ENCODE results near the gene PTPRN2. TPM values are rescaled to one million over a fixed set of nuclear protein-coding genes. Genes with fewer than 3 reads are reported as not detected.
"Not testable (repeated sequence)": the region's sequence is repeated elsewhere in the genome, so short reads cannot be mapped to it uniquely, and the experiment has no call there.

PTPRN2 gene
- total RNA-seq, 1 donor from 2014 or later = 7.8 TPM

DNA sequence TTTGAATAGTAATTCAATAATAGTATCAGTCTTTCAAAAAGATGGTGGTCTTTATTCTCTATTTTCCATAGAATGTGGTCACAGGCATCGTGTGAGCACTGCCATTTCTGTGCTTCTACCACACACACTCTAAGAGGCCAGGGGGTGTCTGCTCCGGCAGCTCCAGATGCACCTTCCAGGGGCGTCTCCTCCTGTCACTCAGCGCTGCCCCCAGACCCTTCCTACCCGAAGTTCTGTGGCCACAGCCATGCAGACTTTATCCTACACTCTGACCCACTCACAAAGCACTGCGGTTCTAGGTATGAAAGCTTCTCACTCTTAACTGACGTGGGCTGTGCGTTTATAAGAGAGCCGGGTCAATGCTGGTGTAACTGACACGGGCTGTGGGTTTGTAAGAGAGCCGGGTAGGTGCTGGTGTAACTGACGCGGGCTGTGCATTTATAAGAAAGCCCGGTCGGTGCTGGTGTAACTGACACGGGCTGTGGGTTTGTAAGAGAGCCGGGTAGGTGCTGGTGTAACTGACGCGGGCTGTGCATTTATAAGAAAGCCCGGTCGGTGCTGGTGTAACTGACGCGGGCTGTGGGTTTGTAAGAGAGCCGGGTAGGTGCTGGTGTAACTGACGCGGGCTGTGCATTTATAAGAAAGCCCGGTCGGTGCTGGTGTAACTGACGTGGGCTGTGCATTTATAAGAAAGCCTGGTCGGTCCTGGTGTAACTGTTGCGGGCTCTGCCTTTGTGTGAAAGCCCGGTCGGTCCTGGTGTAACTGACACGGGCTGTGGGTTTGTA lies 886.0 kb downstream of the PTPRN2 start:
- peak; percentile 25 for DNase-seq (ENCODE audit: low spot score)

DNA sequence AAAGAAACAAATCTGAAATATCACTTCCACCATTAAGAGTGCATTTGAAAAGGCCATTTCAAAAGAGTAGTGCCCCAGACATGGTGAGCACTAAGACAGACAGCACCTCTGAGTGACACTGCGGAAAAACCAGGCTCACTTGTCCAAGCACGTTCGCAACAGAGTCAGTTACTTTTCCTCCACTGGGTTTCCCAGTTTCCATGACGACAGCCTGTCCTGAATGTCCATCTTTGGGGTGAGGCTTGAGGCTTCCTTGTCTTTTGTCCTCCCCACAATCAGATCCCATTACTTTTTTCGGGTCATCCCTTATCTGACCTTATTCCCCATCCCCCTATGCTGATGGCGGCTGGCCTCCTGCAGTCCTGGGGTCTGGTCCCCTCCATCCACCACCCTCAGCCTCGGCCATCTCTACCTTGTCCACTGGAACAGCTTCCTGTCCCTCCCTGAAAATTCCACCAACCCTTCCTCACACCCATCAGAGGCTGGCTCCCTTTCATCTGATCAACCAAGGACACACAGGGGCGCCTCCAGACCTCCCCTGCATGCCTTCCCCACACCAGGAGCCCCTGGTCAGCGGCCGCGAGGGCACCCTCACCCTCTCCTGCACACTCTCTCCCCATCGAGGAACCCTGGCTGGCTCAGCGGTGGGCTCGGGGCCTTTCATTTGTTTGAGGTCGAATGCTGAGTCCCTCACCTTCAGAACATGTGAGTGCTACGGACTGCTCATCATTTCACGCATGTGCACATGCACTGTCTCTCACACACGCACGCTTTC lies 887.2 kb downstream of the PTPRN2 start:
- DNase-seq (ENCODE audit: low spot score) = peak; percentile 39

DNA sequence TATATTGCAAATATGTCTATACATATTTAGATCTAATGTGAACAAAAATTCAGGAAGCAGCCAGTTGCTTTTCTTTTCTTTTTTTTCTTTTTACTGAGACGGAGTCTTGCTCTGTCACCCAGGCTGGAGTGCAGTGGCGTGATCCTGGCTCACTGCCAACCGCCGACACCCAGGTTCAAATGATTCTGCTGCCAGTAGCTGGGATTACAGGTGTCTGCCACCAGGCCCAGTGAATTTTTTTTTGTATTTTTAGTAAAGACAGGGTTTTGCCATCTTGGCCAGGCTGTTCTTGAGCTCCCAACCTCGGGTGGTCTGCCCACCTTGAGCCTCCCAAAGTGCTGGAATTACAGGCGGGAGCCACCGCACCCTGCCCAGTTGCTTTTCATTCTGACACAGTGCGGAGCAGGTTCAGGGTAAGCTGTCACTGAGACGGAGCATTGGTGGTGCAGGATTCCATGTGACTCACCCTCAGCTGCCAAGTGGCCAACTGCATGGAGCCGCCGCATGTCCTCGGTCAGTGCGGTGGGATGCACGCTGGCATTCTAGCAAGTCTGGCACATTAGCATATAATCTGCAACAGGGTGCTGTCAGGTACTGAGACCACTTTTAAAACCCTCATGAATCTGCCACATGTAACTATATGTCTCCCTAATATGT lies 888.1 kb downstream of the PTPRN2 start:
- DNase-seq (ENCODE audit: low spot score) = peak; percentile 34

DNA sequence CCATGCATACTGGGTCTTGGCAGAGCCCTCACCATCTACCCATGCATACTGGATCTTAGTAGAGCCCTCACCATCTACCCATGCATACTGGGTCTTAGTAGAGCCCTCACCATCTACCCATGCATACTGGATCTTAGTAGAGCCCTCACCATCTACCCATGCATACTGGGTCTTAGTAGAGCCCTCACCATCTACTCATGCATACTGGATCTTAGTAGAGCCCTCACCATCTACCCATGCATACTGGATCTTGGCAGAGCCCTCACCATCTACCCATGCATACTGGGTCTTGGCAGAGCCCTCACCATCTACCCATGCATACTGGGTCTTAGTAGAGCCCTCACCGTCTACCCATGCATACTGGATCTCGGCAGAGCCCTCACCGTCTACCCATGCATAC lies 890.3 kb downstream of the PTPRN2 start:
- DNase-seq (ENCODE audit: low spot score) = not testable (repeated sequence)

DNA sequence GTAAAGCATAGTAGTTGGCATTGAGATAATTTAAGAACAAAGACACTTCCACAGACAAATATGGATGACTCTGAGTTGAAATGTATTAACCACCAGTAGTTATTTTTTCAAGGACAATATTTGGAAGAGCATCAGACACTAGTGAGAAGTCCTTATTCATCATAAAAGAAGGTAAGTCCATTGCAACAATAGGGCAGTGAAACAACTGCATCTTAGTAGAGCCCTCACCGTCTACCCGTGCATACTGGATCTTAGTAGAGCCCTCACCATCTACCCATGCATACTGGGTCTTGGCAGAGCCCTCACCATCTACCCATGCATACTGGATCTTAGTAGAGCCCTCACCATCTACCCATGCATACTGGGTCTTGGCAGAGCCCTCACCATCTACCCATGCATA lies 892.0 kb downstream of the PTPRN2 start:
- not testable (repeated sequence) for DNase-seq (ENCODE audit: low spot score)

DNA sequence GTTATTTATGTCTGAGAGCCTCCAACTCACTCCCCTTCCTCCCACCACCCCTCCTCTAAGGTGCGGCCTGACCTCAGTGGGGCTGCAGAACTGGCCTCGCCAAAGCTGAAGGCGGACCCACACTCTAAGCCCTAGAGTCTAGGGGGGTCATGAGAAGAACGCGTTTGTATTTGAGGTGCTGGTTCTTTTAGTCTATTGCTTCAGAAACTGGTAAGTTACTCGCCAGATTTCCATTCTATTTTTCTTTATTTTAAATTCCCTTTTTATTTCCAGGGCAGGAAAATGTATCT lies 893.3 kb downstream of the PTPRN2 start:
- DNase-seq (ENCODE audit: low spot score) = no peak

DNA sequence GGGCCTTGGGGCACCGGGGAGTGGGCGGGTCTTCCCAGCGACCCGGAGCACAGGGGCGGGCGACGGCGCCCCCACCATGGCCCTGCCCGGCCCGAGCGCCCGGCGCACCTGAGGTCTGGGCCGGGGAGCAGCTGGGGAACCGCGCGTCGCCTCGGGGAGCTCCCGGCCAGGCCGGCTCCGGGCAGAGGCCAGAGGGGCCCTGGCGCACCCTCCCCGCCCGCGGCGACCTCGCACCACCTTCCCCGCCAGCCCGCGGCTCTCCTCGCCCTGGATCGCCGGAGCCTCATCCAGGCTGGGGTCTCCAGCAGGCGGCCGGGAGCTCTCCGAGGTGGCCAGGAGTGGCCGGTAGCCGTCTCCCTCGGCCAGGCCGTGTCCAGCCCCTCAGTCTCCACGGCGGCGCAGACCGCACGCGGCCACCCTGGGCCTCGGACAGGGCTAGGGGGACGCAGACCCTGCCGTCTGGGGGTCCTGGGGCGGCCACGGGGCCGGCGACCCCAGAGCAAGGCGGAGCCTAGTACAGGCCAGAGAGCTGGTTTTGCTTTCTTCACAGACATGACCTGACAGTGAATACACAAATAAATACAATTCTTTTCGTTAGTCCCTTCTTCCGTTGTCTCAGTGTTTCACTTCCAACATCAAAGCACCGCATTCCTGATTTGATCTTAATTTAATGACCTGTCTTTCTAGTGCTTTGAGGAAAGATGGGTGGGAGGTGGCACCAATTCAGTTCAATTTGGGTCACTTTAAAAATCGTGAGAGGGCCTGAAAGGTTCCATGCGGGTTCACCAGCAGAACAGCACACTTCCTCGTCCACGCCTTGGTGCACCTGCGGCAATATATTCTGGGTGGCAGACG lies 893.9 kb downstream of the PTPRN2 start:
- DNase-seq (ENCODE audit: low spot score) = no peak

DNA sequence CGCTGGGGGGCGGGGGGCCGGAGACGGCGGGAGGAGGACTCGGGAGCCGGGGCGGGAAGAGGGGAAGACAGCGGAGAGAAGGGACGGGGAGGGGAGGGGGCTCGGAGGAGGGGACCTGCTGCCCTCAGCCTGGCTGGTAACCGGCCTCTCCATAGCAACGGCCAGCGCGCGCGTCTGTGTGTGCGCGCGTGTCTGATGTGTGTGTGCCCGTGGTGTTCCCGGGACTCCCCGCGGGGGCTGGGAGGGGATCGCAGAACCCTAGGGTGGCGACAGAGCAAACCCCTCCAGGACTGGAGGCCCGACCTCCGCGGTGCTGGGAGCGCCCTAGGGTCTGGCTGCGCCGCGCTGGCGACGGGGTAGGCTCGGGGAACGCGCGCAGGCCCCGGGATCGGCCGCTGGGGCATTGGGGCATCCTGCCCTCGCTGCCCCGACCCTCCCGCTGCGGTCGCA lies 894.5 kb downstream of the PTPRN2 start:
- no peak for DNase-seq (ENCODE audit: low spot score)

DNA sequence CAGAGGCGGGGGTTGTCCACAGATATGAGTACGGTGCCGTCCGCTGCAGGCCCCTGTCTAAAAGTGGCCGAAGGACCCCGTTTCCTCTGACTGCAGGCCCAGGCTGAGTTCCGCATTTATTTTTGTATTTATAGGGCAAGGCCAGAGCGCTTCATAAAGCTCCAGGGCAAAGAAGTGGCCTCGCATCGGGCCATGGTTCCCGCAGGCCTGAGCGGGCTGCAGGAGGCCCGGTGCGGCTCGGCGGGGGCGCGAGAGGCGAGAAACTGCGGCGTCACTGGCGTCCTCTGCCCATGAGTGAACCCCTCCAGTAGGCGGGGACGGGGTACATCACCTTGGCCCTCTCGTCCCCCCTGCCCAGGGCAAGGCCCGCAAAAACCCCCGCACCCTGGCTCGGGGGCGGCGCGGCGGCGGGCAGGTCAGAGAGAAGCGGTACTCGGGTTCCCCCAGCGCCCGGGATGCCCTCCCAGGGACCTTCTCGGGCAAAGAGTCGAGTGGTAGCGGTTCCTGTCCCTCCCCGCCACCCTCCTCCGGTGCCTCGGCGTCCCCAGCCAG lies 895.1 kb downstream of the PTPRN2 start:
- DNase-seq (ENCODE audit: low spot score) = no peak

DNA sequence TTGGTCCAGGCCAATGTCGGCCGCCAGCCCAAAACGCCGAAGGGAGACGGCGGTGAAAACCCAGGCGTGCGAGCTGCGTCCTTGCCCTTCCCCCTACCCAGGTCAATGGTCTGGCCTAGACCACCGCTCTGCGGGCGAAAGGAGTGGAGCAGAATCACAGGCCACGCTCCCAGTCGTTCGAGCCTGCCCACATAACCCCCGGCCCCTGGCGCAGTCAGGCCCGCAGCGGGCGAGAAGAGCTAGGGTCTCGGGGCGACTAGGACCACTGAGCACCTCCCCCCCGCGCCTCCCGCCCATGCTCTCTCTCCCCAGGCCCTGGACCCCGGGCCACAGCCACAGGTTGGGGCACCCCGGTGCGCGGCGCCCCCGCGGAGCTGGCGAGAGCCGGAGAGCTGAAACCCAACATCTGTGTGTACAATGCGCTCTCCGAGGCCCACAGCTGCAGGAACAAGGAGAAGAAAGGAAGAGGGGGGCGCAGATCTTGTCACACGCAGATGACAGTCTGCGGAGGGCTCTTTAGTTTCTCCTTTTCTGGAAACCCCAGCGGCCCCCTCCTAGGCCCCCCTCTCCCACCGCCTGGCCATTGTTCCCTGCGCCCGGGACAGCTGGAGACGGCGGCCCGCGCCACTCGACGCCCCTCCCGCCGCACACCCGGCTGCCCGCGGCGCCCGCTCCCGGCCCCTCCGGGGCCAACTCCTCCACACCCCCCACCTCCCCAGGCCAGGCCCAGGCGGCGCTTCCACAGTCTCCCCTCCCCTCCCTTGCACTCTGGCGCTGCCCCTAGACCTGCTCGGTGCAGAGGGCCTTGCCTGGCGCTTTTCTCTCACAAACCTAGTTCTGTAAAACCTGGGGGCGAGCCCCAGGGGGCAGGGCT lies 895.8 kb downstream of the PTPRN2 start:
- no peak for DNase-seq (ENCODE audit: low spot score)

DNA sequence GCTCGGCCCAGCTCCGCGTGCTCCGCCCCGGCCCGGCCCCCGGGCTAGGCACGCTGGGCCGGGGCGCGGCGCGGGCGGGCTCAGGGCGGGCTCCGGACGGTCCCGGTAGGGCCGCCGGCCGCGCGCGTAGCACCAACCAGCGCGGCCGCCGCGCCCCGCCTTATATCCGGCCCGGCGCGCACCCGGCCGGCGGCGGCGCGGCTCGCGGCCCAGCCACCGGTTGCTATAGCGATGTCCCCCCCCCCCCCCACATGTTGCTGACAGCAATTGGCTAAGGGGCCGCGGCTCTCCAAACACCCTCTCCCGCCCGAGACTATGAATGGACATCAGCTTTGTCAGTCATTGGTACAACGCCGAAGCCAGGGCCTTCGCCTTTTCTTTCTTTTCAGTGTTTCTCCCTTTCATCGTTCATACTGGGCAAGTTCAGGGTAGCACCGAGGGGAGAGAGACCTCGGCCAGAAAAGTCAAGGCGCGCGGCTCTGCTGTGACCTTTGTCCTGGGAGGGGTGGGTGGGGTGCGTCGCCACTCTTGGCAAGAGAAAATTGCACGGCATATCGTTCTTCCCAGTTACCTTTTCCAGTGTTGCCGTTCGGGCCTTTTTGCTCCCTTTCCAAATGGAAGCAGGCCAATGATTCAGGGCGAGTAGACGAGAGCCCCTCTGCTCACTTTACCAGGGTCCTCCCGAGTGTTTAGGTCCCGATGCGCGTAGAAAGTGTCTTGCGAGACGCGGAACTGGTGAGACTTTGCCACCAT lies 896.6 kb downstream of the PTPRN2 start:
- no peak for DNase-seq (ENCODE audit: low spot score)

DNA sequence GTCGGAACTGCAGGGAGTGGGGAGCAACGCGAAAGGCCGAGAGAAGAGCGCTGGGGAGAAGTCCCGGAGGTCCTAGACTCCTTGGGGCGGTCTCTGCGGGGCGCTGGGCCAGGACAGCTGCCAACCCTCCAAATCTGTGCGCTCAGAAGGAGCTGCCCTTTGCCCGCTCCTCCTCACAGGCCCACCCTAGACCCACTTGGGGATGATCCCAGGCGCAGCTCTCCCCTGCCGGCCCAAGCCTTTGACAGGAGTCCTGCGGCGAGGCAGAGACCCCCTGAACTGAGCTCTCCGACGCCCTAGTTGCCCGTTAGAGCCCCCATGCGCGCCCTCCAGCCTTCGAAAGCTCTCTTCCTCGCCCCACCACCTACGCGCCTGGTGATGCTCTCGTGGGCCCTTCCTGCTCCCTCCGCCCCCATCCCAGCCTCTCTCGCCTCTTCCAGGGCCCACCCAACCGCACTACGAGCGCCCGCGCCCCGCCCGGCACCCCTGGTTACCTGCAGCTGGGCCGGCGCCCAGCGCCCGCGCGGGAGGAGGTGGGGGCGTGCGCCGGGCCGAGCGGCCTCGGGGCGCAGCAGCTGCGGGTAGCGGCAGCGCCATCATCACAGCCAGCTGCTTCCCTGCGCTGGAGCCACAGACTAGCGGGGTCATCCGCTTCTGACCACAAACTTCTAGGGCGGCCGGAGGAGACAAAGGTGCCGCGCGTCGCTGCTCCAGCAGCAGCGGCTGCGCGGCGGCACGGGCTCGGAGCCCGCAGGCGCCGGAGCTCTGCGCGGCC lies 897.4 kb downstream of the PTPRN2 start:
- no peak for DNase-seq (ENCODE audit: low spot score)

DNA sequence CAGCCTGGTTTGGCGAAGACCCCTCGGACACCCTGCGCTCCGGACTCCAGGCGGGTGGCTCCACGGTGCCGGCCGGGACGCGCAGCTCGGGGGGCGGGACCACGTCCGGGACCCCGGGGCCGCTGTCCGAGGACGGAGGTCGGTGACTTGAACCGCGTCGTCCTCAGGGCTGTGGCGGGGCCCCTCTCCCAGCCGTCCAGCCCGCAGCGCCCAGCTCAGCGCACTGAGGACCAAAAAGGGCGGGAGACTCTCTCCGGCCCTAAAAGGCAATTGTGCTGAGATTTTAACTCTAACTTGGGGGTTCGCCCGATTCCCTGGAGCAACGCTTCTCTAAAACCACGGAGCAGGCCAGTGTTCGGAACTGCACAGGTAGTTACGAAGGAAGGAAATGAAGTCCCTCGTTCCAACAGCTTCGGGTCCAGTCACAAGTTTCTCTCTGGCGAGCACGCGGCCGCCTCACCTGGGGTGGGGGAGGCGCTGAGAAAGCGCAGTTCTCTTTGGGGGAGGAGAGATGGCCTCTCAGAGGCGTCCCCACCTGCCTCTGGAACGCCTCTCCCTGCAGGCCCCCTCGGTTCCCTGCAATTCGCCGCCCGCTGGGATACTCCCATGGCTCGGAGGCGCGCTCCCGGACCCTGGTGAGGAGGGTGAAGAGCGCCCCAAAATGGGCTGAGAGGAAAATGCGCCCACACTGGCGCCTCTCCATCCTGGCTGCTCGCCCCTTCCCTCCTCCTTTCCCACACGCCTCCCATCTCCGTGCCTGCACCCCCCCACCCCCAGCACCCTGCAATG lies 898.2 kb downstream of the PTPRN2 start:
- DNase-seq (ENCODE audit: low spot score) = no peak

DNA sequence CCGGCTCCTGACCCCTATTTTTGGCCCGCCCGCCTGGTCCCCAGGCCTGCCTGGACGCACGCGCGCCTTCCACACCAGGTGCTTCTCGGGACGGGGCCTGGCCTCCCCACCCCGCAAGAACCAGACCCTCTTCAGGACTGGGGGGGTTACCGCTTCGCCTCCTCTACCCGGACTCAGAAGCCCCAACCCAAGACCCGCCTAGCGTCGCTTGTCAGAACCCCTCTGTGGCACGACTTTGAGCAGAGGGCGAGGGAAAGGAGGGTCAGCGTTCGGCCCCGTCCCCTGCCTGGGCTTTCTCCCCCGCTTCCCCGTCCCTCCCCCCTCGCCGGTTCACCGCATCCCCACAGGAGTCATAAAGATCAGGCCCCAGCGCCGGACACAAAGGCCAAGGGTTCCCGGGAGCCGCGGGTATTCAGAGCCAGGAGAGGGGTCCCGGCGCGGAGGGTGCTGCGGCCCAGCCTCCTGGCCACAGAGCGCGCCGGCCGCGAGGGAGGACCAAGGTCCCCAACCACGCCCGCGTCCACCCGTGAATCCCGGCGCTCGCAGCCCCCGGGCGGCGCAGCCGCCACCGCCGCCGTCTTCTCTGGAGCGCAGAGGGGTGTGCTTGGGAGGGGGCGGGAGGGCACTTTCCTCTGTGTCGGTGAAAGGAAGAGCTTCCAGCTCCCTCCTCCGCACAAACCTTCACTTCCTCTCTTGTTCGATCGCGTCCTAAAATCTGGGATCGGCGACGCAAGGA lies 898.9 kb downstream of the PTPRN2 start:
- no peak for DNase-seq (ENCODE audit: low spot score)

DNA sequence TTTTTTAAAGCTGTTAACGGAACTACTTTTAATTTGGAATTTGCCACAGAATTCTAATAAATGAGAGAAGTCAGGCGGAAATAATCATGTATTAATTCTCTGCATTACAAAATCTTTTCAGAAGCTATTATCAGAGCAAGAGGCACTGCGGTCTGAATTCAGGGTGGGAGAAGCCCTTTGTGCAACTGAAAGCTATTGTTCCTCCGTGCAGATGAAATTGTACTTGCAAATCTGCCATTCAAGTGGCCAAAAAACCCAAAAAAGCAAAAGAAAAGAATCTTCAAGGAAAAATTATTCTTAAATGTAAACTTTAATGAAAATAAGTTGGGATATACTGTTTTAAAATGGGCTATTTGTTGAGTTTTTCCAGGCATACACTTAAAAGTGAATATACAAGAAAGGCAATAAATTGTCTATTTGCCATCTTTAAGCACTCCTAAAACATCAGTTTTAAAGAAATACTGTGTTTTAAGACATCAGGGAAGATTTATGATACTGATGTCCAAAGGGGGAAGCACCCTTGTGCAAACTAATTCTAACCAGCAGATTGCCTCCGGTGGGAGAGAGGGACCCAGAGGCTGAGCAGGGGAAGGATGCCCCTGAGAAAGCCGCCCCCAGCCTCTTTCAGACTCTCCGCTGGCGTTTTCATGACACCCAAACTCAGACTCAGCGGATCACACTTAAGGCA lies 899.6 kb downstream of the PTPRN2 start:
- no peak for DNase-seq (ENCODE audit: low spot score)

DNA sequence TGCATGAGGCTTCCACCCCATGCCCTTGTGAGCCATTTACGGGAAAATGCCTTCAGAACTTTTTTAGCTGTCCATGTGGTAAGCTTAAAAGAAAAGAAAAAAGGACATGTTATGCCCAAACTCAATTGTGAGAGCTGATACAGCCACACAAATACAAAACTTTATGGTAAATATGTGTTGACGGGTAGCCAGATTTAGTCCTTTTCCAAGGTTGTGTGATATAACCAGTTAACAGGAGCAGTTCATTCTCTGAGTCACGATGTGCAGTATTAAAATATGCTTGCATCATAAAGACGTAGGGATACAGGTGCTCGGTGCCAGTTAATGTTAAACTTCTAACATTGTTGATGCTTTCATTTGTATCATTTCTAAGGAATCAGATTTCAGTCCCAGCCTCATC lies 900.5 kb downstream of the PTPRN2 start:
- no peak for DNase-seq (ENCODE audit: low spot score)
